Ishikawa (cell line): Measurements from ENCODE around the gene ARRB1.

Source experiments
- CEBPB ChIP-seq: IDR thresholded peaks from 2 replicates; pipeline ENCODE4 v1.6.1; 2012
- CREB1 ChIP-seq: IDR thresholded peaks from 2 replicates; pipeline ENCODE4 v1.6.1; 2012; ENCODE audit warnings: low read depth
- MAX ChIP-seq: IDR thresholded peaks from 2 replicates; pipeline ENCODE4 v1.6.1; 2012
- REST ChIP-seq: IDR thresholded peaks from 2 replicates; pipeline ENCODE4 v1.6.1; 2012; ENCODE audit warnings: low read depth, mild to moderate bottlenecking

GRCh38 chr11:75275581-75275980, 75.9 kb downstream of the ARRB1 start:
- TF ChIP-seq MAX = no peak
- no peak for TF ChIP-seq REST
- no peak for TF ChIP-seq CEBPB
- no peak for TF ChIP-seq CREB1
